PFSK-1 (cell line): ENCODE results near the gene WTAP.

Experiments used
- POLR2AphosphoS5 ChIP-seq: IDR thresholded peaks from 2 replicates; pipeline ENCODE4 v1.6.1; 2012; ENCODE audit warnings: low read depth, mild to moderate bottlenecking, control low read depth, low read length, moderate library complexity
- REST ChIP-seq, 2 experiments: IDR thresholded peaks; 2 replicates each; pipeline versions ENCODE4 v1.6.1 to v1.8.0; 2011 to 2012; ENCODE audit warnings: low read depth in 2 of 2, low read length in 2 of 2, control low read depth in 1 of 2, inconsistent platforms in 1 of 2, mild to moderate bottlenecking in 1 of 2, moderate library complexity in 1 of 2; ENCODE audit not compliant: insufficient read depth in 1 of 2
- SIN3A ChIP-seq: IDR thresholded peaks from 2 replicates; pipeline ENCODE4 v1.6.1; 2012; ENCODE audit warnings: mild to moderate bottlenecking, low read length, moderate library complexity, borderline replicate concordance; ENCODE audit not compliant: insufficient read depth
- TAF1 ChIP-seq: IDR thresholded peaks from 2 replicates; pipeline ENCODE4 v1.6.1; 2012; ENCODE audit warnings: low read length, control low read depth, borderline replicate concordance; ENCODE audit not compliant: insufficient read depth

- TF ChIP-seq SIN3A (no peak), POLR2AphosphoS5 (no peak), REST (IDR thresholded peaks at IDR 0.05; ENCODE audit: insufficient read depth in 1 of 2, low read depth in 2 of 2, low read length in 2 of 2) (no peak), TAF1 (no peak)
Measured at GRCh38 chr6:159715605-159716004, 11.7 kb upstream of the WTAP start.
